HL-60 (cell line): ENCODE data around the gene TOP2B.

Experiments
- POLR2AphosphoS5 ChIP-seq: IDR thresholded peaks from 2 replicates; pipeline ENCODE4 v1.6.1; 2012; ENCODE audit warnings: low read depth
- SPI1 ChIP-seq: IDR thresholded peaks from 2 replicates; pipeline ENCODE4 v1.6.1; 2012; ENCODE audit warnings: low read depth, mild to moderate bottlenecking, borderline replicate concordance
- TF ChIP-seq, protein P1 (sequence below): IDR thresholded peaks from 2 replicates; pipeline ENCODE4 v1.6.1; 2012; ENCODE audit warnings: low read depth; ENCODE audit not compliant: insufficient replicate concordance
- TF ChIP-seq, protein P2 (sequence below): IDR thresholded peaks from one replicate; pipeline ENCODE4 v1.5.1; 2011; ENCODE audit warnings: low read length, control low read depth, inconsistent platforms; ENCODE audit not compliant: insufficient read depth

DNA sequence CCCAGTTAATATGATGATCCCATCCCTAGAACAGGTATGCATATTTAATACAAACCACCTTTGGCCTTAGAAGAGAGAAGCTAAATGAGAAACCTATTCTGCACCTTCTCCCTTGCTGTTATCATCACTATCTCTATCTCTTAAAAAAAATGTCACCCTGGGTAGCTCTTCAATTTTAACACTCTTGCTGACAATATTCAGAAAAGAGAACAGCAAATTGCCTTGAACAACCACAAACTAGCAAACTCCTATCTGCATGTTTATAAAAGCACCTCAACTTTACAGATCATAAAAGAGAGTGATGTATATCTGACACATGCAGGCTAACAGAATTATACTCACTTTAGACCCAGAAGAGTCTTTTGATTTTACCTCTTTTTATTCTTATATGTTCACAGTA is 7.4 kb downstream of the TOP2B start:
- TF ChIP-seq, protein P1, sequence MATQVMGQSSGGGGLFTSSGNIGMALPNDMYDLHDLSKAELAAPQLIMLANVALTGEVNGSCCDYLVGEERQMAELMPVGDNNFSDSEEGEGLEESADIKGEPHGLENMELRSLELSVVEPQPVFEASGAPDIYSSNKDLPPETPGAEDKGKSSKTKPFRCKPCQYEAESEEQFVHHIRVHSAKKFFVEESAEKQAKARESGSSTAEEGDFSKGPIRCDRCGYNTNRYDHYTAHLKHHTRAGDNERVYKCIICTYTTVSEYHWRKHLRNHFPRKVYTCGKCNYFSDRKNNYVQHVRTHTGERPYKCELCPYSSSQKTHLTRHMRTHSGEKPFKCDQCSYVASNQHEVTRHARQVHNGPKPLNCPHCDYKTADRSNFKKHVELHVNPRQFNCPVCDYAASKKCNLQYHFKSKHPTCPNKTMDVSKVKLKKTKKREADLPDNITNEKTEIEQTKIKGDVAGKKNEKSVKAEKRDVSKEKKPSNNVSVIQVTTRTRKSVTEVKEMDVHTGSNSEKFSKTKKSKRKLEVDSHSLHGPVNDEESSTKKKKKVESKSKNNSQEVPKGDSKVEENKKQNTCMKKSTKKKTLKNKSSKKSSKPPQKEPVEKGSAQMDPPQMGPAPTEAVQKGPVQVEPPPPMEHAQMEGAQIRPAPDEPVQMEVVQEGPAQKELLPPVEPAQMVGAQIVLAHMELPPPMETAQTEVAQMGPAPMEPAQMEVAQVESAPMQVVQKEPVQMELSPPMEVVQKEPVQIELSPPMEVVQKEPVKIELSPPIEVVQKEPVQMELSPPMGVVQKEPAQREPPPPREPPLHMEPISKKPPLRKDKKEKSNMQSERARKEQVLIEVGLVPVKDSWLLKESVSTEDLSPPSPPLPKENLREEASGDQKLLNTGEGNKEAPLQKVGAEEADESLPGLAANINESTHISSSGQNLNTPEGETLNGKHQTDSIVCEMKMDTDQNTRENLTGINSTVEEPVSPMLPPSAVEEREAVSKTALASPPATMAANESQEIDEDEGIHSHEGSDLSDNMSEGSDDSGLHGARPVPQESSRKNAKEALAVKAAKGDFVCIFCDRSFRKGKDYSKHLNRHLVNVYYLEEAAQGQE = no peak
- TF ChIP-seq, protein P2, sequence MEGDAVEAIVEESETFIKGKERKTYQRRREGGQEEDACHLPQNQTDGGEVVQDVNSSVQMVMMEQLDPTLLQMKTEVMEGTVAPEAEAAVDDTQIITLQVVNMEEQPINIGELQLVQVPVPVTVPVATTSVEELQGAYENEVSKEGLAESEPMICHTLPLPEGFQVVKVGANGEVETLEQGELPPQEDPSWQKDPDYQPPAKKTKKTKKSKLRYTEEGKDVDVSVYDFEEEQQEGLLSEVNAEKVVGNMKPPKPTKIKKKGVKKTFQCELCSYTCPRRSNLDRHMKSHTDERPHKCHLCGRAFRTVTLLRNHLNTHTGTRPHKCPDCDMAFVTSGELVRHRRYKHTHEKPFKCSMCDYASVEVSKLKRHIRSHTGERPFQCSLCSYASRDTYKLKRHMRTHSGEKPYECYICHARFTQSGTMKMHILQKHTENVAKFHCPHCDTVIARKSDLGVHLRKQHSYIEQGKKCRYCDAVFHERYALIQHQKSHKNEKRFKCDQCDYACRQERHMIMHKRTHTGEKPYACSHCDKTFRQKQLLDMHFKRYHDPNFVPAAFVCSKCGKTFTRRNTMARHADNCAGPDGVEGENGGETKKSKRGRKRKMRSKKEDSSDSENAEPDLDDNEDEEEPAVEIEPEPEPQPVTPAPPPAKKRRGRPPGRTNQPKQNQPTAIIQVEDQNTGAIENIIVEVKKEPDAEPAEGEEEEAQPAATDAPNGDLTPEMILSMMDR = no peak
- no peak for TF ChIP-seq POLR2AphosphoS5
- no peak for TF ChIP-seq SPI1
